Nucleus accumbens (tissue), 56 donors: Measurements from ENCODE around the gene HOXC6.

Experiments used
- DNase-seq, 56 donors: peaks; one replicate each; lab custom pipeline; 2025; lab: John Stamatoyannopoulos, UW

Gene HOXC6

DNA sequence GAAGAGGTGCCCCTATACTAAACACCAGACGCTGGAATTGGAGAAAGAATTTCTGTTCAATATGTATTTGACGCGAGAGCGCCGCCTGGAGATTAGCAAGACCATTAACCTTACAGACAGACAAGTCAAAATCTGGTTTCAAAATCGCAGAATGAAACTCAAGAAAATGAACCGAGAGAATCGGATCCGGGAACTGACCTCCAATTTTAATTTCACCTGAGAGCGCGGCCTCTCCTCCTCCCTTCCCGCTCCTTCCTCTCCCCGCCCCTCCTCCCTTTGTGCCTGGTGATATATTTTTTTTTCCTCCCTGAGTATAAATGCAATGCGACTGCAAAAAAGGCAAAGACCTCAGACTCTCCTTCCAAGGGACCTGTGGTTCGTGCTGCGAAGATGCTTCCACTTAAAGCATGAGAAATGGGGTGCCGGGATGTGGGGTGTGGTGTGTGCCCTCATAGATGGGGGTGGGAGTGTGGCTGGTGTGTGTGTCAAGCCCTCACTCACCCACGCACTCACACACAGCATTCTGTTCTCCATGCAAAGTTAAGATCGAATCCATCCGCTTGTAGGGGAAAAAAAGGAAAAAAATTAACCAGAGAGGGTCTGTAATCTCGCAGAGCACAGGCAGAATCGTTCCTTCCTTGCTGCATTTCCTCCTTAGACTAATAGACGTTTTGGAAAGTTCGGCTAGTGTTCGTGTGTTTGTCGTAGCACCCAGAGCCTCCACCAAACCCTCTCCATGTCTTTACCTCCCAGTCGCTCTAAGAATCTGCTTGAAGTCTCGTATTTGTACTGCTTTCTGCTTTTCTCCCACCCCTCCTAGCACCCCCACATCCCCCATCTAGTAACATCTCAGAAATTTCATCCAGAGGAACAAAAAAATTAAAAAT is 38.8 kb upstream of the HOXC6 start:
- DNase-seq = peak in 9 of 56 donors; percentile 1 to 30 (median 11)

DNA sequence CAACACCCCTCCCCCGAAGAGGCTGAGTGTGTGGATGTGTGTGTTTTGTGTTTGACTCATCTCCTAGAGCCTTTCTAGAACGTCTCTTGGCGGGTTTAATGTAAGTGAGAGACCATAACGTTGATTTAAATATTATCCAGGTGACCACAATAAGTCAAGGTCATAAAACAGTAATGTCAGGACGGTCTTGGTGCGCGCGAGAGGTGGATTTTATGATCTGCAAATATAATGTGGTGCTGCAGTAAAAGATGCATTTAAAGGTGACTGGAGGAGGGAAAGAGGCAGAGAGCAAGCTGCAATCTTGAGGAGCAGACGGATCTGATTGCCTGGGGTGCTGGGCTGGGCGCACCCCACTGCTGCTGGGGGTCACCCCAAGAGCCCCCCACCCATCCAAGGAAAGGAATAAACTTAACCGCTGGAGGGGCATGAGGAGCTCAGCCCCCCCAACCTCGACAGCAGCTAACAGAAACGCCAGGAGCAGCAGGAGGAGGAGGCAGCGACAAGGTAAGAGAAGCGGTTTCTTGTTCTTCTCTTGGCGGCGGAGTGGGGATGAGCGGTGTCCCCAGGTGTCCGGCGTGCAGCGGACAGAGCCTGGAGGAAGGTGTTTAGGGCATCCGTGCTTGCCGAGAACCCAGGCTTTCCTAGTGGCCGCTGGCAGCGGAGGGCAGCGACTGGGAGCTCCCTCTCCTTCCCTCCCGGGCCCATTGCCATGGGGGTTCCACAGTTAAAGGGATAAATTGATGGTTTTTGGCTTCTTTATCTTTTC is 37.7 kb upstream of the HOXC6 start:
- no peak for DNase-seq

GRCh38 chr12:53991077-53991460 is 37.2 kb upstream of the HOXC6 start:
- DNase-seq = no peak

GRCh38 chr12:53992377-53992889 is 35.8 kb upstream of the HOXC6 start:
- DNase-seq = no peak

DNA sequence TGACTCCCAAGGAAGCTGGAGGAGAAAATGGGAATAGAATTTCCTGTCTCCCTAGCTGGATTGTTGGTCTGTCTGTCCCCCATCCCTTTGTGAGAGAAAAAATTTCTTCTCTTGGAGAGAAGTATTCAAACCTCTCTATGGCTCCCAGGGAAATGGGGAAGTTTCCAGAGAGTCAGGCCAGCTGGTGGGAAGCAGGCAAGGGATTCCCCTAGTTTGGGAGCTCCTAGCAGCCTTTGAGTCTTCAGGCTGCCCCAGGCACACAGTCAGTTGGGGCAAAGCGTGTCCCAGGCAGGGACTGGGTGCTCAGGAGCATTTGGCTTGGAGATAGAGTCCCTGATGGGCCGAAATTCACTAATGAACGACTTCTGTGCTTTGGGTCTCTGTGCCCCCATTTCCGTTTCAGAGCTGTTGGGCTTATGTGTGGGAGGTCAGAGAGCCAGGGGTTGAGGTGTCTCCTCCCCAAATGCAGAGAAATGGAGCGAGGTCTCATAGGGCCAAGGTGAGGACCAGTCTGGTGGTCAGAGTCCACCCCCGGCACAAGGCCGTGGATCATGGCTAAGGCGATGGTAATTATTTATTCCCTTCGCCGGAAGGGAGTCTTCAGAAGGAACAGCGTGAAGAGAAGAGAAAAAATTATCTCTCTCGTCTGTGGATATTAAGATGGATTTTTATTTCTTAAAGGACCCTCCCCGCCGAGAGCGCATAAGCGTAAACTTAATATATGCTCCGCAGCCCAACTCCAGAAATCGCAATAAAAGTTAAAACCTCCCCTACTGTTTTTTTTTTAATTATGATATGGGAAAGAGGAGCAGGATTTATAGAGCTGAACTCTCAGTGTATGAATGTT is 34.9 kb upstream of the HOXC6 start:
- no peak for DNase-seq

DNA sequence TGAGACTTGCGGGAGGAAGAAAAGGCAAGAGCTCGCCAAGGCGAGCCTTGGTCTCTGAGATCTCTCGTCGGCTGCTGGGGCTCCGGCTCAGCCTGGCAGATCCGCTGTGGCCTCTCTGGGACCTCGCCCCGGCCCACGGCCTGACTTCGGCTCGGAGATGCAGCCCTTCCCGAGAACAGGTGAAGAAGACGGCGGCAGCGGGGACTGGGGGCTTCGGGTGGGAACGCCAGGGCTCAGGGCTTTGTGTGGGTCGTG is 34.3 kb upstream of the HOXC6 start:
- DNase-seq = no peak

- no peak for DNase-seq
Observed at GRCh38 chr12:53994264-53995001, 33.8 kb upstream of the HOXC6 start.

GRCh38 chr12:53995002-53995377 is 33.2 kb upstream of the HOXC6 start:
- DNase-seq = no peak

DNA sequence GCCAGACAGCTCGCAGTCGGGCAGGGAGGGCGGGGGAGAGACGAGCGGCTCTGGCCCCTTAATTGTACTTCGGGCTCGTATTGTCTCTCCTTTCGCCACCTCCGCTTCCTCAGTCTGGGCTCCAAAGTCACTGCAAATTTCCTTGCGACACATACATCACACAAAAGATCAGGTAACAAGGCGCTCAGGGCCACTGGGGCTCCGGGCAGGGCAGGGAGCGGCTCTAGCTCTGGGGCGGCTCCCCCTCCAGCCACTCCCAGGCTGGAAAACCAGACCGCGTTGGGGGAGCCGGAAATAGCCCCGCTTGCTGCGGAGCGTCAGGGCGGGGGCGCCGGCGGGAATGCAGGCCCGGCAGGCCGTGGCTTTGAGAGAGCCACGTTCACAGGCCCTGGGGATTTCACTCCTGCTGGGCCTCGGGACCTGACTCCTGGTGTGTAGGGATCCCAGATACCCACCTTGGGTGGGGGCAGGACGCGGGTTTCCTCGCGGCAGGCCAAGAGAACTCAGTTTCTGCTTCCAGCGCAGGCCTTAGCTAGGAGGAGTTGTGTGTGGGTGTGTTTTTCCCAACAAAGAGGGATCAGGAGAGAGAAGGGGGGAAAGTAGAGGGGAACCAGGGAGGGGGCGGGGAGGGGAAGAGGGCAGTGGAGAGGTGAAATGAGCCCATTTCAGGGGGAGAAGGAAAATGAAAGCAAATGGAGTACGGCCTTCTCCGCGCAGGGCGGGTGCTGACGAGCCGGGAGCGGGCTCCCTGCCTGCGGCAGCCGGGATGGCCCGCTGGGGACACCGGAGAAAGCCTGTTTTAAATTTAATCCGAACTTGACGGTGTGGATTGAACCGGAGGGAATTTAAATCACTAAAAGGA is 32.6 kb upstream of the HOXC6 start:
- peak in 1 of 56 donors; percentile 2 for DNase-seq

DNA sequence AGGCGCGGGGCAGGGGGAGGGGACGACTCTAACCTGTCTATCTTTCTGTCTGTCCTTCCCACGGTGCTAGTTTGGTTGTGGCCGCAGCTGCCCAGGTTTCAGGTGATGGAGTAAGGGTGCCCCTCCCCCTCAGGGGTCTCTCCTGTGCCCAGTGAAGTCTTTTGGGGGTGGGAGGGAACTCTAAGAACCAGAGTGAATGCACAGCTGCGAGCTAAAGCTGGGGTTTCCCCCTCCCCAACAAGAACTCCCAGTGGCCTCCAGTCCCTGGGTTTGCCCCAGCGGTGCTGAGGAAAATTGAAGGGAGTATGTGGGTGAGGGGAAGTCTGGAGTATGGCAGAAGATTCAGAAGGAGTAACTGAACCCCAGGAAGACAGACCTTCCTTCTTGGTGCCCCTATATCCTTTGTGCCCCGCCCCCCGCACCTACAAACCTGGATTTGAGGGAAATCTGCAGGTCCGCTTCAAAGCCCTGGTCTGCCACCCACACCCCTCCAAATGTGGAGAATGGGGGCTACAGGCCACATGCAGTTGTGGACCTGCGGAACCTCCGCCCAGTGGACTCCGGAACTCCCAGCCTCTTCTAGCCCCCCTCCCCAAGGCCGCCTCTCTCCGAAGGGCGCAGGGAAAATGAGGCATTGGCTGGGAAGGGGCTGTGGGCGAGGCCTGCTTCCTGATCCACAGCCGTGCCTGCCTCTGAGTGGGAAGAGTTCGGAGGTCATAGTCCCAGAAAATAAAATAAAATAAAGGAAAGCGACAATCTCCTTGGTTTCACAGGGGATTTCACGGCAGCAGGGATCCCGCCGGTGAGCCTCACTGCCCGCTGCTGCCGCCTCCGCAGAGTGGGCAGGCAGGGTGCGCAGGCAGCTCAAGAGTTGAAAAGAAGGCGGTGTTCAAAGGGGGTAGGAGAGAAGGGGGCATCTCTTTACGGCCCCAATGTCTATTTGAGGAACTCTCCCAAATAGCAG is 31.7 kb upstream of the HOXC6 start:
- no peak for DNase-seq

GRCh38 chr12:53997204-53998109 is 30.8 kb upstream of the HOXC6 start:
- DNase-seq = no peak

GRCh38 chr12:53998110-53998899 is 29.9 kb upstream of the HOXC6 start:
- DNase-seq = no peak

DNA sequence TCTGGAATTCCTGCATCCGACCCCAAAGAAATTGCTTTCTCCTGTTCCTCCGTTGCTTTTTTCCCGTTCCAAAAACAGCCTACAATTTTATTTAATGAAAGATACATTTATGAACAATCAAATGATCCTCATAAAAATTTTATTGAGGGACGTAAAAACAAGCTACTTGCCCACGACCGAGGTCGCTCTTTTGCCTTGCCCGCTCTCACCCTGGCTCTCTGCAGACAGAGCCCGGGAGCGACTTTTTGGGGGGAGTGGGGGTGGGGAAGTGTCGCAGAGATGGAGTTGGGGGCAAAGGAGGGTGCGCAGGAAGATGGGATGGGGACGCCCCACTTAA is 29.4 kb upstream of the HOXC6 start:
- DNase-seq = no peak

DNA sequence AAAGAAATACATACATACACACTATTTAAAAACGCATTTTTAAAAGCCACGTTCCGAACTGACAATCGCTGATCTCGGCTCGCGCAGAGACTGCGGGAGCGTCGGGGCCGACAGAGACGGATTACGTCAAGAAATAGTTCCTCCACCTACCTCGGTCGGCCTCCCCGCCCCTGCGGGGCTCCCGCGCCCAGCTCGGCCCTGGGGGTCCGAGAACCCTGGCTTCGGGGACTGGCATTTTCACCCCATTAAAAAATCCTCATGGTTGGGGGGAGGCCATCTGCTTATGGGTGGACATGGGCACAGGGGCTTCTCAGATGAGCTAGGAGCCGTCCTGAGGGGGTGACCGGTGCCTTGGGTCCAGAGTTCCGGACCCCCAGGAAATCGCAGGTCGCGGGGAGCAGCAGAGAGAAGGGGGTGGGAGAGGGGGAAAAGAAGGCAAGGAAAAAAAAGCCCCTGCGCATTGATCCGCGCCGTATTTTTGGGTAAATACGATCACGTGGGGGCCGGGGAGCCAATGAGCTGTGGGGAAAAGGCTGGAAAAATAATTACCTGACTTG is 28.6 kb upstream of the HOXC6 start:
- DNase-seq = no peak

DNA sequence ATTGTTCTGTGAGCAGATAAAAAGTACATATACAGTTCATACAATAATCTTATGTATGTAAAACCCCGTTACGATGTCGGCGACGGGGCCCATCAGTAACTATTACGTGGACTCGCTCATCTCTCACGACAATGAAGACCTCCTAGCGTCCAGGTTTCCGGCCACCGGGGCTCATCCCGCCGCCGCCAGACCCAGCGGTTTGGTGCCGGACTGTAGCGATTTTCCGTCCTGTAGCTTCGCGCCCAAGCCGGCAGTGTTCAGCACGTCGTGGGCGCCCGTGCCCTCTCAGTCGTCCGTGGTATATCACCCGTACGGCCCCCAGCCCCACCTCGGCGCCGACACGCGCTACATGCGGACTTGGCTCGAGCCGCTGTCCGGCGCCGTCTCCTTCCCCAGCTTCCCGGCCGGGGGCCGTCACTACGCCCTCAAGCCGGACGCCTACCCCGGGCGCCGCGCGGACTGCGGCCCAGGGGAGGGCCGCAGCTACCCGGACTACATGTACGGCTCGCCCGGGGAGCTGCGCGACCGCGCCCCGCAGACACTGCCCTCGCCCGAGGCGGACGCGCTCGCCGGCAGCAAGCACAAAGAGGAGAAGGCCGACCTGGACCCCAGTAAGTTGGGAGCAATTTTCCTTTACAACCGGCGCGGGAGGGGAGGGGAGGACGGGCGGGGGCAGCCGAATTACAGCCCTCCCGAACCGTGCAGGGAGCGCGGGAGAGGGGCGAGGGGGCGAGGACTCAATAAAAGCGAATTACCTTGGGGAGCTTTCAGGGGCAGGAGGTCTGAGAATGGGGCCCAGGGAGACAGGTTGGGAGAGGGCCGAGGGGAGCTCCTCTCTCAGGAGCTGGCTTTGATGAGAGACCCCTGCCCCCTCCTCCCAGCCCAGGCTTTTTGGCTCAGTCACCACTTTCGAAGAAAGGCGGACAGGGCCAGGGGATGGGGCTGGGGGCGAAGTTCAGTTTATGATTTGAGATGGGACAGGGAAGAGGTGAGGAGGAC is 27.8 kb upstream of the HOXC6 start, which contains the start of gene HOXC9:
HOXC9 (plus strand) TSS at position 46 of the 999 bp plus-strand sequence; CDS start at position 74, 28 bp downstream.
- no peak for DNase-seq
